Pancreas (tissue), 10 donors: ENCODE results near the gene MAP3K4. TPM values are rescaled to one million over a fixed set of nuclear protein-coding genes. Genes with fewer than 3 reads are reported as not detected.

Experiments
- ATAC-seq, 4 donors: fragments of 200-7000 bp; cut with Tn5 transposase; one replicate each; pipeline versions ENCODE4 v1.8.0 to v1.9.1; 2020; ENCODE audit warnings: mild to moderate bottlenecking in 4 of 4, moderate library complexity in 4 of 4
- DNase-seq, 6 donors: peaks; one replicate each; pipeline ENCODE4 v3.0.0-alpha.2; 2020
- FAIRE-seq: peaks from 2 replicates; lab custom pipeline; 2012; peaks lifted over from hg19 to GRCh38; lab: Jason Lieb, UNC
- H3K27ac ChIP-seq, 4 donors: fragments of 200-600 bp; sonication (generic); 1 replicate in 3 of 4; 2 replicates in 1 of 4; pipeline versions ENCODE4 v1.5.0 to v1.8.0; 2020
- H3K27me3 ChIP-seq, 4 donors: fragments of 200-600 bp; one replicate each; pipeline ENCODE4 v1.8.0; 2021
- H3K36me3 ChIP-seq, 3 donors: fragments of 200-600 bp; sonication (generic) in 1 of 3; one replicate each; pipeline versions ENCODE4 v1.5.0 to v1.8.0; 2020 to 2021
- H3K4me1 ChIP-seq, 3 donors: fragments of 200-600 bp; one replicate each; pipeline ENCODE4 v1.8.0; 2021
- H3K4me3 ChIP-seq, 4 donors: fragments of 200-600 bp; sonication (generic) in 2 of 4; one replicate each; pipeline versions ENCODE4 v1.5.0 to v1.8.0; 2020 to 2021
- H3K9me3 ChIP-seq, 4 donors: fragments of 200-600 bp; one replicate each; pipeline ENCODE4 v1.8.0; 2021
- WGBS, 2 donors: extraction: QIAGEN DNeasy Blood & Tissue Kit; methylation state at CpG; one replicate each; pipeline ENCODE4 v1.1.7; 2013; 5-methylcytosine and 5-hydroxymethylcytosine counted together
- intact Hi-C, 3 donors: fragments of 100-400 bp; cut with DNase I; formaldehyde crosslinking; loops; one replicate each; pipeline versions ENCODE4 v1.11.1 to v1.14.2; 2022
- polyA plus RNA-seq, 2 donors: library from polyadenylated mRNA; stranded (reverse); fragments of 200-250 nt; gene quantifications; one replicate each; pipeline ENCODE4 v1.2.3, GENCODE V29; 2013
- total RNA-seq, 6 donors: library from RNA; stranded (reverse); fragmentation: NEBNext Ultra II Directional in 4 of 6; extraction: Animal tissue kit (Norgen Biotek cat#: 25700) in 4 of 6; gene quantifications; one replicate each; pipeline versions ENCODE4 v1.2.1 to v1.2.4, GENCODE V29; 2021 to 2023
- TF ChIP-seq, protein P1 (sequence below), 4 donors: fragments of 200-600 bp; sonication (generic) in 3 of 4; IDR thresholded peaks; one replicate each; pipeline versions ENCODE4 v1.5.0 to v1.8.0; 2021; ENCODE audit warnings: antibody characterized with exemption in 4 of 4
- donor health status: healthy with polysubstance abuse.
- donor health status: DM: no; HTN: no; CAD: no; lungs with moderate emphysema.
- donor health status: DM: no; HTN: no; CAD: no.
- donor health status: control.
- donor health status: control.
- donor health status: Bipolar disorder and iron deficiency.
- donor health status: DM: yes; HTN: yes; CAD: no.
- donor health status: DM: no; HTN: no; CAD: no.
- donor health status: DM: no; HTN: no; CAD: no.
- donor health status: DM: yes; HTN: yes; CAD: no.

Gene MAP3K4
- total and polyA plus RNA-seq, 8 donors: 10.8 to 32.0 (median 25.3) TPM

DNA sequence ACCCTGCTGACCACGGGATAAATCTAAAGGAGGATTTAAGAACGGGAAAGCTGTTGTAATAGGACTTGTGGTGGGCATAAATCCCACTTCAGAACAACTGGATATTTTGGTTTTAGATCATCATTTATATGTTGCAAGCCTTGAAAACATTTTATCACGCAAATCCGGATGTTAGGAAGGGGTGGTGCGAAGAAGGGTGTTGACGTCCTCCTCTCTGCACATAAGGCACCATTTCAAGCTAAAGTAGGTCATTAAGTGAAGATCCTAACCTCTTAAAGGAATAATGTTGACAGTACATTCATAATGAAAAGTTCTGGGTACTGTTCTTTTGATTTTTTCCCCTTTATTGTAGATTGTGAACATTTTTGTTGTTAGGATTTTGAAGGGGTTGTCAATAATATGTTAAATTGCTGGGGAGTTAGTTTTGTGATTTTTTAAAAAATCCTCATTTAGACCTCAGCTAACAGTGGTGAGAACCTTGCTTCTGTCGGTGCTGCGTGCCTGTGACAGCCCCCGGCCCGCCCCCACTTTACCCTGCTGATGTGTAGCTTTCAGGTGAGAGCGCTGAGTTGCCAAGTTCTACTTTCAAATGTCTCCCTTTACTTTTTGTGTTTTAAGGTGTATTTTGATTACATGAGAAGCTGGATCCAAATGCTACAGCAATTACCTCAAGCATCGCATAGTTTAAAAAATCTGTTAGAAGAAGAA is 88.8 kb downstream of the MAP3K4 start:
- H3K27ac ChIP-seq: no peak overlapping the region
- no peak overlapping the region for H3K4me3 ChIP-seq
- H3K36me3 ChIP-seq: peaks cover 0 to 41% (median 9%) of the 10 kb centered on the region in 3 donors
- intact Hi-C loops: no loop called here
- 90 to 93% methylated on average over 12 of the region's 12 CpGs for WGBS, 2 donors
- TF ChIP-seq, protein P1, sequence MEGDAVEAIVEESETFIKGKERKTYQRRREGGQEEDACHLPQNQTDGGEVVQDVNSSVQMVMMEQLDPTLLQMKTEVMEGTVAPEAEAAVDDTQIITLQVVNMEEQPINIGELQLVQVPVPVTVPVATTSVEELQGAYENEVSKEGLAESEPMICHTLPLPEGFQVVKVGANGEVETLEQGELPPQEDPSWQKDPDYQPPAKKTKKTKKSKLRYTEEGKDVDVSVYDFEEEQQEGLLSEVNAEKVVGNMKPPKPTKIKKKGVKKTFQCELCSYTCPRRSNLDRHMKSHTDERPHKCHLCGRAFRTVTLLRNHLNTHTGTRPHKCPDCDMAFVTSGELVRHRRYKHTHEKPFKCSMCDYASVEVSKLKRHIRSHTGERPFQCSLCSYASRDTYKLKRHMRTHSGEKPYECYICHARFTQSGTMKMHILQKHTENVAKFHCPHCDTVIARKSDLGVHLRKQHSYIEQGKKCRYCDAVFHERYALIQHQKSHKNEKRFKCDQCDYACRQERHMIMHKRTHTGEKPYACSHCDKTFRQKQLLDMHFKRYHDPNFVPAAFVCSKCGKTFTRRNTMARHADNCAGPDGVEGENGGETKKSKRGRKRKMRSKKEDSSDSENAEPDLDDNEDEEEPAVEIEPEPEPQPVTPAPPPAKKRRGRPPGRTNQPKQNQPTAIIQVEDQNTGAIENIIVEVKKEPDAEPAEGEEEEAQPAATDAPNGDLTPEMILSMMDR (IDR thresholded peaks at IDR 0.05): no peak
- no peaks in the 10 kb centered on the region for H3K9me3 ChIP-seq
- no peaks in the 10 kb centered on the region for H3K27me3 ChIP-seq
- DNase-seq: no peak
- no peak for FAIRE-seq
- no peak for ATAC-seq
- no peaks in the 10 kb centered on the region for H3K4me1 ChIP-seq

DNA sequence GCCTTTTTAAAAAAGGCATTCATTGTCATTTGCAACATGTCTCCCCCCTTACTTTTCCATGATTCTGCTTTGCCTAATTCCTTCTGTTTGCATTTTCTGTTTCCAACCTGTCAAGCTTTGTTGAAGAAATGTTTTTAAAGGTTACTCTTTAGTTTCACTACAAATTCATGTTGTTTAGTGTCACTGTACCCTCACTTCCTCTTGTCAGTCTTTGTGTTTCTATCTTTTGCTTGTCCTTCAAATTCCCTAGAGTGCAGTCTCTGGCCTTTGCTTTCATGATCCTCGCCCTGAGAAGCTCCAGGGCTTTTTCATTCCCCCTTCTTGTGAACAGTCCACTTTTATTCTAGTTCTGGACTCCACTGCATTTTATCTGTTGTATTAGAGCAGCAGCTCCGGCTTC is 90.6 kb downstream of the MAP3K4 start:
- no peak overlapping the region for H3K27ac ChIP-seq
- FAIRE-seq (no peak), DNase-seq (no peak), ATAC-seq (no peak)
- no peaks in the 10 kb centered on the region for H3K9me3 ChIP-seq
- TF ChIP-seq, protein P1 (IDR thresholded peaks at IDR 0.05): no peak
- no peaks in the 10 kb centered on the region for H3K27me3 ChIP-seq
- intact Hi-C loops: no loop called here
- H3K36me3 ChIP-seq: peaks cover 0 to 53% (median 16%) of the 10 kb centered on the region in 3 donors
- WGBS, 2 donors: 90% methylated on average over 2 of the region's 2 CpGs
- no peak overlapping the region for H3K4me3 ChIP-seq
- H3K4me1 ChIP-seq: no peaks in the 10 kb centered on the region

DNA sequence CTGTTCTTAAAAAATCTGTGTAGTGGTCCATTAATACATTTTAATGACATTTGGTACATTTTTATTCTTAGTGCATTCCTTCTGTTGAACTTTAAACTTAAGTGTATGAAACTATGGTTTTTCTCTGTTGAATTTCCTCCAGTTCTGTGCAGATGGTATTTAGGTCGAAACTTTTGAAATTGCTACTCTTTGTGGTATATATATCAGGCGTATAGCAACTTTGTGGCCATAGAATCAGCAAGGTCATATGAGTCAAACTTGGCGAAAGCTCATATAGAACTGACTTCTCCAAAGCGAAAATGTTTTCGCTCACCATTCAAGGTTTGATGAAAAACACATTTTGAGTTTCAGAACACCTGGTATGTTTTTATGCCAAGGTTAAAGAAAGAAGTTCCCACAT is 93.7 kb downstream of the MAP3K4 start:
- Histone ChIP-seq H3K27ac (no peak overlapping the region), H3K4me1 (no peaks in the 10 kb centered on the region), H3K9me3 (no peaks in the 10 kb centered on the region), H3K4me3 (no peak overlapping the region), H3K36me3 (peaks cover 3 to 81% (median 22%) of the 10 kb centered on the region in 3 donors), H3K27me3 (no peaks in the 10 kb centered on the region)
- intact Hi-C loops: no loop called here
- 96 to 97% methylated on average over 5 of the region's 5 CpGs for WGBS, 2 donors
- ATAC-seq (no peak), DNase-seq (no peak), FAIRE-seq (no peak)
- TF ChIP-seq, protein P1 (IDR thresholded peaks at IDR 0.05): no peak

DNA sequence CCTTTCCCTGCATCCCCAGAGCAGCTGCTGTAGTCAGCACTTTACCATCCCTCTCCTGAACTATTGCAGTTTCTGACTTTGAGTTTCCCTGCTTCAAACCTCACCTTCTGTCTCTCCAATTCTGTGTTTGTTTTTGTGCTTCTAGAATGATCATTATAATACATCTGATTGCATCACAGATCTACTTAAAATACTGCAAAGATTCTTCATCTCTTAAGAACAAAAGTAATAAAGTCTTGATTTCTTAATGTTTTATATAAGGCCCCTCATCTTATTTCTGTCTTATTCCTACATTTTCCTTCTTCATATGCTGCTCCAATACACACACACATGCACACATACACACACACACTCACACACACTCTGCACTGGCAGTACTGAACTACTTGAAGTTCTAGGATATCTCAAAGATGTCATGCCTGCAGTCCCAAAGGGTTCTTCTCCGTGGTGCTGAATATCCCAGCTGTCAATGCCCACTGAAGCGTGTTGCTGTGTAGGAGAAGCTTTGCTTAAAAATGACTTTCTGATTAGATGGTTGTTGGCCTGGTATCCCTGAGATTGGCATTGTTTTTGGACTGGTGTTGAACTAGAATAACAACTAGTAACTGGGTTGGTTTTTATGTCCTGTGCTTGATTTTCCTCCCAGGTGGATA is 97.2 kb downstream of the MAP3K4 start:
- intact Hi-C loops: no loop called here
- H3K4me3 ChIP-seq: no peak overlapping the region
- H3K27ac ChIP-seq: no peak overlapping the region
- 75% methylated on average over 2 of the region's 2 CpGs for WGBS, 2 donors
- DNase-seq (no peak), FAIRE-seq (no peak), ATAC-seq (peak in 1 of 4 donors; percentile 14)
- H3K9me3 ChIP-seq: no peaks in the 10 kb centered on the region
- H3K27me3 ChIP-seq: no peaks in the 10 kb centered on the region
- TF ChIP-seq, protein P1 (IDR thresholded peaks at IDR 0.05): no peak
- H3K4me1 ChIP-seq: no peaks in the 10 kb centered on the region
- peaks cover 3 to 73% (median 33%) of the 10 kb centered on the region in 3 donors for H3K36me3 ChIP-seq

DNA sequence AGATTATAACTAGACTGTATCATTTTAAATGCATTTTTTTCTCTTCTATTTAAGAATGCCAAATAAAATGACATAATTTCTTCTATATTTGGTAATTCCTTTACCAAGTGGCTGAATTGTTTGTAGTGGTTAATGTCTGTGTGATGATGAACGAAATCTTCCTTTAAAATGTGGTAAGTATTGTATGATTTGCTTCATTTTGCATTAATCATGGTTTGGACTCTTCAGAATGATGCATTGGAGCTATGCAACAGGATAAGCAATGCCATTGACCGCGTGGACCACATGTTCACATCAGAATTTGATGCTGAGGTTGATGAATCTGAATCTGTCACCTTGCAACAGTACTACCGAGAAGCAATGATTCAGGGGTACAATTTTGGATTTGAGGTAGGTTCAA is 99.6 kb downstream of the MAP3K4 start:
- Histone ChIP-seq H3K36me3 (peaks cover 3 to 70% (median 30%) of the 10 kb centered on the region in 3 donors), H3K4me3 (no peak overlapping the region), H3K27ac (no peak overlapping the region), H3K27me3 (no peaks in the 10 kb centered on the region), H3K9me3 (no peaks in the 10 kb centered on the region), H3K4me1 (no peaks in the 10 kb centered on the region)
- 89 to 90% methylated on average over 4 of the region's 4 CpGs for WGBS, 2 donors
- no peak for ATAC-seq
- DNase-seq: no peak
- TF ChIP-seq, protein P1 (IDR thresholded peaks at IDR 0.05): no peak
- no peak for FAIRE-seq
- intact Hi-C loops: no loop called here
